ENCODE data around the gene BLVRB. TPM values are rescaled to one million over a fixed set of nuclear protein-coding genes. Genes with fewer than 3 reads are reported as not detected.

Gene BLVRB
- total and polyA plus RNA-seq, 9 of the 15 experiments (the other 6 are each of a cell fraction or from before 2014, with no cell fraction given) = 81.1 to 749 (median 331) TPM

DNA sequence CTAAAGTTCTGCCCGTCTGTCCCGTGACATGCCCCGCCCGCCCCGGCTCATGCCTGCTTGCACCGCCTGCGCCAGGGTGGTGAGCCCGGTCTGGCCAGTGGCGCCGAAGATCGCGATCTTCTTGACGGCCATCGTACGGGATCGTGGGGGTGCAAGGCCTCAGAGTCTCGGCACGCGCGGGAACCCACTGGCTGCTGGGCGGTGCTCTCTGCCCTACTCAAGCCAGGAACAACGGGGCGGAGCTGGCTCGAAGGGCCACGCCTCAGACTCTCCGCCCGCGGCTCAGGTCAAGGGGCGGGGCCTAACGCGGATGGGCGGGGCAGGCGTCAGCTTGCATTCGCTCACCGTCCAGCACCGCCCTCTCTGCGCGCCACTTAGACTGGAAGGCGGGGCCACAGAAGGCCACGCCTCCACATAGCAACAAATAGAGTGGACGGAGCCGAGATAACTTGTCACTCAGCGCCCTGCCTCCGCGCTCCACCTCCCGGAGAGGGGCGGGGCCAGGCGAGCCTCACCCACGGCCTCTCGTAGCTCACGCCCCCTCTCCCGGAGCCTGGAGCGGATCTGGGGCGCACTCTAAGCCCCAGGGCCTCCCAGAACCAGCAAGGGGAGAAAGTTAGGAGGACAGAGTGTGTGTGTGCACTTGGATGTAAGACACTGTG, at the start of gene BLVRB (continued):
- TF ChIP-seq, protein P1, sequence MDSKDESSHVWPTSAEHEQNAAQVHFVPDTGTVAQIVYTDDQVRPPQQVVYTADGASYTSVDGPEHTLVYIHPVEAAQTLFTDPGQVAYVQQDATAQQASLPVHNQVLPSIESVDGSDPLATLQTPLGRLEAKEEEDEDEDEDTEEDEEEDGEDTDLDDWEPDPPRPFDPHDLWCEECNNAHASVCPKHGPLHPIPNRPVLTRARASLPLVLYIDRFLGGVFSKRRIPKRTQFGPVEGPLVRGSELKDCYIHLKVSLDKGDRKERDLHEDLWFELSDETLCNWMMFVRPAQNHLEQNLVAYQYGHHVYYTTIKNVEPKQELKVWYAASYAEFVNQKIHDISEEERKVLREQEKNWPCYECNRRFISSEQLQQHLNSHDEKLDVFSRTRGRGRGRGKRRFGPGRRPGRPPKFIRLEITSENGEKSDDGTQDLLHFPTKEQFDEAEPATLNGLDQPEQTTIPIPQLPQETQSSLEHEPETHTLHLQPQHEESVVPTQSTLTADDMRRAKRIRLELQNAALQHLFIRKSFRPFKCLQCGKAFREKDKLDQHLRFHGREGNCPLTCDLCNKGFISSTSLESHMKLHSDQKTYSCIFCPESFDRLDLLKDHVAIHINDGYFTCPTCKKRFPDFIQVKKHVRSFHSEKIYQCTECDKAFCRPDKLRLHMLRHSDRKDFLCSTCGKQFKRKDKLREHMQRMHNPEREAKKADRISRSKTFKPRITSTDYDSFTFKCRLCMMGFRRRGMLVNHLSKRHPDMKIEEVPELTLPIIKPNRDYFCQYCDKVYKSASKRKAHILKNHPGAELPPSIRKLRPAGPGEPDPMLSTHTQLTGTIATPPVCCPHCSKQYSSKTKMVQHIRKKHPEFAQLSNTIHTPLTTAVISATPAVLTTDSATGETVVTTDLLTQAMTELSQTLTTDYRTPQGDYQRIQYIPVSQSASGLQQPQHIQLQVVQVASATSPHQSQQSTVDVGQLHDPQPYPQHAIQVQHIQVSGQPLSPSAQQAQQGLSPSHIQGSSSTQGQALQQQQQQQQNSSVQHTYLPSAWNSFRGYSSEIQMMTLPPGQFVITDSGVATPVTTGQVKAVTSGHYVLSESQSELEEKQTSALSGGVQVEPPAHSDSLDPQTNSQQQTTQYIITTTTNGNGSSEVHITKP (IDR thresholded peaks at IDR 0.05; ENCODE audit: partially characterized antibody) = no peak
- TF ChIP-seq THRAP3 (IDR thresholded peaks at IDR 0.05; ENCODE audit: borderline replicate concordance) (no peak), TOE1 (IDR thresholded peaks at IDR 0.05; ENCODE audit: borderline replicate concordance) (no peak; the same call in 1 of the 2 replicates), TOE1 (CRISPR knock-in tag; IDR thresholded peaks at IDR 0.05; ENCODE audit: borderline replicate concordance, low read depth) (no peak), ZFX (CRISPR knock-in tag; IDR thresholded peaks at IDR 0.05) (peak; percentile 52), KLF16 (IDR thresholded peaks at IDR 0.05) (no peak), TEAD1 (CRISPR knock-in tag; IDR thresholded peaks at IDR 0.05) (0 out of 4 replicates have a peak, but pooled peaks of 1 of the 2 experiments have one; percentile 22), ESRRB (CRISPR knock-in tag; IDR thresholded peaks at IDR 0.05; ENCODE audit: borderline replicate concordance) (no peak), DMBX1 (CRISPR knock-in tag; IDR thresholded peaks at IDR 0.05; ENCODE audit: borderline replicate concordance) (no peak), ZNF3 (CRISPR knock-in tag; IDR thresholded peaks at IDR 0.05) (no peak), BACH1 (tag; IDR thresholded peaks at IDR 0.05) (no peak), RNF2 (IDR thresholded peaks at IDR 0.05) (peak; percentile 60)
- TF ChIP-seq, protein P2, sequence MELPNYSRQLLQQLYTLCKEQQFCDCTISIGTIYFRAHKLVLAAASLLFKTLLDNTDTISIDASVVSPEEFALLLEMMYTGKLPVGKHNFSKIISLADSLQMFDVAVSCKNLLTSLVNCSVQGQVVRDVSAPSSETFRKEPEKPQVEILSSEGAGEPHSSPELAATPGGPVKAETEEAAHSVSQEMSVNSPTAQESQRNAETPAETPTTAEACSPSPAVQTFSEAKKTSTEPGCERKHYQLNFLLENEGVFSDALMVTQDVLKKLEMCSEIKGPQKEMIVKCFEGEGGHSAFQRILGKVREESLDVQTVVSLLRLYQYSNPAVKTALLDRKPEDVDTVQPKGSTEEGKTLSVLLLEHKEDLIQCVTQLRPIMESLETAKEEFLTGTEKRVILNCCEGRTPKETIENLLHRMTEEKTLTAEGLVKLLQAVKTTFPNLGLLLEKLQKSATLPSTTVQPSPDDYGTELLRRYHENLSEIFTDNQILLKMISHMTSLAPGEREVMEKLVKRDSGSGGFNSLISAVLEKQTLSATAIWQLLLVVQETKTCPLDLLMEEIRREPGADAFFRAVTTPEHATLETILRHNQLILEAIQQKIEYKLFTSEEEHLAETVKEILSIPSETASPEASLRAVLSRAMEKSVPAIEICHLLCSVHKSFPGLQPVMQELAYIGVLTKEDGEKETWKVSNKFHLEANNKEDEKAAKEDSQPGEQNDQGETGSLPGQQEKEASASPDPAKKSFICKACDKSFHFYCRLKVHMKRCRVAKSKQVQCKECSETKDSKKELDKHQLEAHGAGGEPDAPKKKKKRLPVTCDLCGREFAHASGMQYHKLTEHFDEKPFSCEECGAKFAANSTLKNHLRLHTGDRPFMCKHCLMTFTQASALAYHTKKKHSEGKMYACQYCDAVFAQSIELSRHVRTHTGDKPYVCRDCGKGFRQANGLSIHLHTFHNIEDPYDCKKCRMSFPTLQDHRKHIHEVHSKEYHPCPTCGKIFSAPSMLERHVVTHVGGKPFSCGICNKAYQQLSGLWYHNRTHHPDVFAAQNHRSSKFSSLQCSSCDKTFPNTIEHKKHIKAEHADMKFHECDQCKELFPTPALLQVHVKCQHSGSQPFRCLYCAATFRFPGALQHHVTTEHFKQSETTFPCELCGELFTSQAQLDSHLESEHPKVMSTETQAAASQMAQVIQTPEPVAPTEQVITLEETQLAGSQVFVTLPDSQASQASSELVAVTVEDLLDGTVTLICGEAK (IDR thresholded peaks at IDR 0.05) = no peak
- TF ChIP-seq, protein P2 (CRISPR knock-in tag; IDR thresholded peaks at IDR 0.05) = no peak
- TF ChIP-seq, protein P3, sequence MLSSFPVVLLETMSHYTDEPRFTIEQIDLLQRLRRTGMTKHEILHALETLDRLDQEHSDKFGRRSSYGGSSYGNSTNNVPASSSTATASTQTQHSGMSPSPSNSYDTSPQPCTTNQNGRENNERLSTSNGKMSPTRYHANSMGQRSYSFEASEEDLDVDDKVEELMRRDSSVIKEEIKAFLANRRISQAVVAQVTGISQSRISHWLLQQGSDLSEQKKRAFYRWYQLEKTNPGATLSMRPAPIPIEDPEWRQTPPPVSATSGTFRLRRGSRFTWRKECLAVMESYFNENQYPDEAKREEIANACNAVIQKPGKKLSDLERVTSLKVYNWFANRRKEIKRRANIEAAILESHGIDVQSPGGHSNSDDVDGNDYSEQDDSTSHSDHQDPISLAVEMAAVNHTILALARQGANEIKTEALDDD (IDR thresholded peaks at IDR 0.05) = no peak

Data from K562 (cell line).